Esophagus mucosa (tissue), 1 donor: ENCODE measurements around the gene KATNA1. TPM values are rescaled to one million over a fixed set of nuclear protein-coding genes. Genes with fewer than 3 reads are reported as not detected.

ENCODE experiments used
- ATAC-seq: fragments of 200-7000 bp; cut with Tn5 transposase; one replicate; pipeline ENCODE4 v1.9.1; 2020
- total RNA-seq: library from RNA; stranded (reverse); gene quantifications from one replicate; pipeline ENCODE4 v1.2.4, GENCODE V29; 2023
- donor health status: DM: yes; HTN: yes; CAD: no.

Gene KATNA1
- total RNA-seq, 1 donor from 2014 or later: 13.5 TPM

DNA sequence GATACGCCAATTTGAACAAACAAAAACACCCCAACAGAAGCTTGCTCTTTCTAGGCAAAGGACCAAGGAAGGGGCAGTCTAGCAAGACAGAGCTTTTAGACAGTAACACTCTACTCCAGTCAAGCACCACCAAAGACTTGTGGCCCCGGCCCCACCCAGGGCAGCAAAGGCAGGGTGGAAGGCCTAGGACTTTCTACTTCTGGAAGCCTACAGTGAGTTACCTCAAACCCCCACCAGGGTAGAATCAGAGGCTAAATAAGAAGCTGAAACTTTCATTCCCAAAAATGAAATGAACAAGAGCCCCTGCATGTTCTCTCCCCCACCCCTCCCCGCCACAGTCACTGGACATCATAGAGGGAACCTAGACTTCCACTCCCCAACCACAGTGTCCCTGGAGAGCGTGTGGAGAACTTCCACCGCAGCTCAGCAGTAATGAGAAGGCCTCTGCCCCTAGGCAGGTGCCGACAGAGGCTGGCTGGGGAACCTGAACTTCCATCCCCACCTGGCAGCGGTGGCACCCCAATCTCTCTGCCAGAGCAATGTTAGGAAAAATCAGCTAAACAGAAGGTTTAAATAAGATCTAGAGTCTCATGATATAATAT lies 40.0 kb downstream of the KATNA1 start:
- ATAC-seq: no peak

DNA sequence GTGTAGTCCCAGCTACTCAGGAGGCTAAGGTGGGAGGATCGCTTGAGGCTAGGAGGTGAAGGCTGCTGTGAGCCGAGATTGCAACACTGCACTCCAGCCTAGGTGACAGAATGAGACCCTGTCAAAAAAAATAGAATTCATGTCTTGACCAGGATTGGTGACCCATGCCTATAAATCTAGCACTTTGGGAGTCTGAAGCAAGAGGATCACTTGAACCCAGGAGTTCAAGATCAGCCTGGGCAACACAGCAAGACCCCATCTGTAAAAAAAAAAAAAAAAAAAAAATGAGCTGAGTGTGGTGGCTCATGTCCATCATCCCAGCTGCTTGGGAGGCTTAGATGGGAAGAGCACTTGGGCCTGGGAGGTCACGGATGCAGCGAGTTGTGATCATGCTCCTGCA lies 48.0 kb downstream of the KATNA1 start:
- no peak for ATAC-seq

DNA sequence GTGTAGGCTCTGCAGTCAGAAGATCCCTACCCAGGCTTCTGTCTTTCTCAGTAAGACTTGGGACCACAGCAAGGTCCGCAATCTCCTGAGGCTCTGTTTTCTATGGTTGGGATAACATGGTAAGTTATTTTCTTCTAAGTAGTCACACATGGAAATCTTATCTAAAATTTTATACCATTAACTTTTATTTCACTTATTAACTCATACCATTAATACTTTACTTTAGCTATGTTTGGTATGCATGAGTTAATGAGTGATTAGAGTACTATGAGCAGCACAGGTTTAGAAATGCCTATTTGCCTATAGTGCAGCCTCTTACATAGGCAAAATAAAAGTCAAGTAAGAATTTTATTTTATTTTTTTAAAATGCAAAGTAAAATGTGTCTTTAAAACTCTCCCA lies 55.1 kb downstream of the KATNA1 start:
- no peak for ATAC-seq

DNA sequence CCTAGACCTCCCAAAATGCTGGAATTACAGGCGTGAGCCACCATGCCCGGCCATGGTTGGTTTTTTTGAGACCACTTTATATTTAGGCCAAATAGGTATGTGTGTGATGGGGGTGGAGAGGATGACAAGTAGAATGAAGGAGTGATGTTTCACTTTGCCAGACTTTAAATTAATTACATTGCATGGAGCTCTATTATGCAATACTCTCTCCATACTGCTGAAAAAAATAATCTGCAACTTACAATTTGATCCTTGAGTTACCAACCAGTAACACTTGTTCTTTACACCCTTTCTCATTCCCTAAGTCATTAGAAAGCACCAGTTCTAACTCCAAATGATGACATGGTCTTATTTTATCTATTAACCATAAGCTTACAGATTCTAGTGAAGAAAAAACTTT lies 55.5 kb downstream of the KATNA1 start:
- no peak for ATAC-seq

DNA sequence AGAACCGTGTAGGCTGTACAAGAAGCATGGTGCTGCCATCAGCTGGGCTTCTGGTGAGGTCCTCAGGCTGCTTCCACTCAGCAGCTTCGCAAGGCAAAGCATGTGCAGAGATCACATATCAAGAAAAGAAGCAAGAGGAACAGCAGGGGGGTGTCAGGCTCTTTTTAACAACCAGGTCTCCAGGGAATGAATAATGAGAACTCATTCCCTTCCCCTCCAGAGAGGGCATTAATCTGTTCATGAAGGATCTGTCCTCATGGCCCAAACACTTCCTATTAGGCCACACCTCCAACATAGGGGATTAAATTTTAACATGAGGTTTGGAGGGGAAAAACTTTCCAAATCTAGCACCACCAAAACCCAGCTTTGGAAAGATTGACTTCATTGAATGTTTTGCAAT lies 62.4 kb downstream of the KATNA1 start:
- ATAC-seq: no peak

DNA sequence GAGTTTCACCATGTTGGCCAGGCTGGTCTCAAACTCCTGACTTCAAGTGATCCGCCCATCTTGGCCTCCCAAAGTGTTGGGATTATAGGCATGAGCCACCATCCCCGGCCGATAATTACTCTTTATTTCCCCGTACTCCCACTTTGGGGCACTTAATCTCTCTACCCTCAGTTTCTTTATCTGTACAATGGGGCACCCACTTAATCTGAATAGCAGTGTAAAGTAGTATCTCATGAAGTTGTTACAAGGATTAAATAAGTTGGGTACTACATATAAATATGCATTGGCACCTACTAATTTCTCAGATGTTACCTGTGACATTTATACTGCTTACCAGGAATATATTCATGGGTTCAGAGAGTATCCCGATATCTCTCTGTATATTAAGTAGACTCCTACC lies 67.2 kb downstream of the KATNA1 start:
- ATAC-seq: no peak

DNA sequence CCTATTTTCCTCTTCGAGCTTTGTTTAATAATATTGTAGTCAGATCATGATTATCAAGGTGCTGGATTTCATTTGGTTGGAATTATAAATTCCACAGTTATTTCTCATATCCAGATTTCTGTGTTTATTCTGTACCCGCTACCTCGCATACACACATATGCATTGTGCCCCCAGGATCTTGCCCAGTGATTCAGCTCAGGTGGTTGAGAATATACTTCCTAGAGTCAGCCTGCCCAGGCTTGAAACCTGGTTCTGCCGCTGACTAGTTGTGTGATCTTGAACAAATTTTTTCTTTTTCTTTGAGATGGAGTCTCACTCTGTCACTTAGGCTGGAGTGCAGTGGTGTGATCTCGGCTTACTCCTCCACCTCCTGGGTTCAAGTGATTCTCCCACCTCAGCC lies 67.6 kb downstream of the KATNA1 start:
- no peak for ATAC-seq

DNA sequence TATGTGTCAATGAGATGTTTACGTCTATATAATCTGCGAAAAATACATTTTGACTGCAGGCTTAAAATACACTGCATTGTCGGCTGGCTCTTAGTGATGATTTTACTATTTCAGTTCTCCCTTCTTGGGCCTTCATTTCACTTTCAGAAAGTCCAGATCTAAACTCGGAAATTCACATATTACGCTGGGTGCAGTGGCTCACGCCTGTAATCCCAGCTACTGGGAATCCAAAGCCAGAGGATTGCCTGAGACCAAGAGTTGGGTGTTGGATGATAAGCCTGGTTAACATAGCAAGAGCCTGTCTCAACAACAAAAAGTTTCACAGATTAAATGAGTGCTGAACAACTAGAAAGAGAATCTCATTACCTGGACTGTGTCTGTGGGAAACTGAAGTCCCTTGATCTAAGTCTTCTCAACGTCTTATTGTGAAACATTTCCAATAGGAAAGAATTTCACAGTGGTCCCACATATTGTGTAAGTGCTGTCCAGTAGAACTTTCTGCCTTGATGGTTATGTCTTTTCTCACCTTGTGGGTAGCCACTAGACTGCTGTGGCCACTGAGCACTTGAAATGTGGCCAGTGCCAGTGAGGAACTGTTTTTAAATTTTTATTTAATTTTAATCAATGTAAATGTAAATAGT lies 80.4 kb downstream of the KATNA1 start:
- no peak for ATAC-seq

DNA sequence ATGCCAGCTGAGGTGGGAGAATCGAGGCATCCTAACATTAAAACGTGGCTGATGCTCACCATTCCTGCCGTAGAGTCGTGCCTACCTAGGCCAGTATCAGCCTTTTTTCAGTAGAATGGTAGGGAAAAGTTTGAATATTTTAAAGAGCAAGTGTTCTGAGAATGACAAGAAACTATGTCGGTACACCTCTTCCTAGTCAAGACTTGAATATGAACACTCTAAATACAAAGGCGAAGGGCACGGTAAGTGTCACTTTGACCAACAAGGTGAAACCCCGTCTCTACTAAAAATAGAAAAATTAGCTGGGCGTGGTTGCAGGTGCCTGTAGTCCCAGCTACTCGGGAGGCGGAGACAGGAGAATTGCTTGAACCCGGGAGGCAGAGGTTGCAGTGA lies 81.3 kb downstream of the KATNA1 start:
- ATAC-seq: no peak

DNA sequence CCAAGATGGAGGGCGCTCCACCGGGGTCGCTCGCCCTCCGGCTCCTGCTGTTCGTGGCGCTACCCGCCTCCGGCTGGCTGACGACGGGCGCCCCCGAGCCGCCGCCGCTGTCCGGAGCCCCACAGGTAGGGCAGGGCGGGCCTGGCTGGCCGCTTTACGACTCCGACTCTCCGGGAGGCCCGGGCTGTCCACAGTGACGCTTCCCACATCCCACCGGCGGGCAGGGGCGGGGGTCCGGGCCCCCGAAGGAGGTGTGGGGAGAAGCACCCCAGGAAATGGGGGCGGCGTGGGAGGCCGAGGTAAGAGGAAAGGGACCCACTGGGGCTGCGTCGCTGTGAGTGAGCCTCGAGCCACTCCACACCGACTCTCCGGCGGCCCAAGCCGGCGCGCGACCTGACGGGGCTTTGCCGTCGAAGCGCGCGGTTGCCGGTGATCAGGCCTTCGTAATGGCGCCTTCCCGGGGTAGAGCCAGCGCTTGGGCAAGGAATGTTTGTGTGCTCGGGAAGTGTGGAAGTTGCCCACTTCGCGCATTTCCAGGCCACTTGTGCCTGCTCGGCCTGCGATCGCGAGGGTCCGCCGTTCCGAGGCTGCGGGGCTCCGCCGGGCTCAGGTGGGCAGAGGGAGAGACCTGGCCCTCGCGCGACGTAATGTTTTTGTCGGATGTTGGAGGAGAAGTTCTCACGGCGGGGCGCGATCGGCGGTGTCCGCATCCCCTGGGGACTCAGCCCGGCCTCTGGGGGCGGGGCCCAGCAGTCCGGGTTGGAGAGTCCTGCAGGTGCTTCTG lies 81.9 kb downstream of the KATNA1 start:
- ATAC-seq: peak; percentile 52

DNA sequence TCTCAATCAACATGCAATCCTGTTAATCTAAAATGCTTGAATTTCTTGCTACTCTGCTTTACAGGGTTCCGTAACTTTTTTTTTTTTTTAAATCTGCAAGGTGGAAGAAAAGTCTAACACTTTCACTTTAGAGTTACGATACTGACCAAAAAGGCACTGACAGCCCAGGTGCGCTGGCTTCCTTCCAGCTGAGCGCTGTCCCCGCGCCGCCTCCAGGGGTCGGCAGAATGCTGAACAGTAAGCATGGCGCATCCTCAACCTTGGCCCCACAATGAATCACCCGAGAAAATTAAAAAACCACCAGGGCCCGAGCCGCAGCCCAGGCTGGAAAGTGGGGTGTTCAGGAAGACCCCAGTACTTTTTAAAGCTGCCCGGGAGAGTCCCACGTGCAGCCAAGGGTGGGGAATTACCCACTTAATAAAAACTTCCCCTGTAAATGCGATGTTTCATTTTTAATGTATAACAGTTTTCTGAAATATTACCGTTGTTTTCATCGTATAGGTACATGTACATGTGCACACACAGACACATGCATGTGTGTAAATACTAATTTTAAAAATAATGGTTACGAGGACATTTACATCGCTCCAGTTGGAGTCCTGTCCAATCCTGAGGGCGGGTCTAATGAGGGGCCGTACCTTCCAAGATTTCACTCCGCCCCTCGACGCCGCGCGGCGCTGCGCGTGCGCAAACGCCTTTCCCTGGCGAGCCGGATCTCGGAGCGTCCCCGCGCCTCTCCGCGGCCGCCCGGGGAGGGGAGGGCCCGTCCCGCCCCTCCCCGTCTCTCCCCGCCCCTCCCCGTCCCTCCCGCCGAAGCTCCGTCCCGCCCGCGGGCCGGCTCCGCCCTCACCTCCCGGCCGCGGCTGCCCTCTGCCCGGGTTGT lies 82.7 kb downstream of the KATNA1 start, which contains the start of gene GINM1:
Gene GINM1 (plus strand): TSS at position 849 of the 883 bp plus-strand sequence. CDS start 40 bp downstream, outside the sequence.
- ATAC-seq: peak; percentile 96

DNA sequence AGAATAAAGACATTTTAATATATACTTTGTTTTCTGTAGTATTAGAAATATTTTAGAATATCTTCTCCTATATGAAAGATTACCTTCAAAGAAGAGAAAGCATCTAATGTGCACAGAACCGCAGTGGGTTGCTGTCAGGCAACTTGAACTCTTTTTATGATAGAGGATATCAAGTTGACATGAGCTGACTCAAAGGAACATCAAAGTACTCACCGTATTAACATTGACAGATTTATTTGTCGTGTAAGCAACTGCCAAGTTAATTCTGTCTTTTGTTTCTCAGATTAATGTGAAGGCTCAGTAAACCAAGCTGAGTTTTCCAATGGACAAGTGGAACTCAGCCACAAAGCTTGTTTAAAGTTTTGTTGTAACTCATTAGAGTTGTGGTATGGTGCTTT lies 84.6 kb downstream of the KATNA1 start:
- ATAC-seq: no peak

DNA sequence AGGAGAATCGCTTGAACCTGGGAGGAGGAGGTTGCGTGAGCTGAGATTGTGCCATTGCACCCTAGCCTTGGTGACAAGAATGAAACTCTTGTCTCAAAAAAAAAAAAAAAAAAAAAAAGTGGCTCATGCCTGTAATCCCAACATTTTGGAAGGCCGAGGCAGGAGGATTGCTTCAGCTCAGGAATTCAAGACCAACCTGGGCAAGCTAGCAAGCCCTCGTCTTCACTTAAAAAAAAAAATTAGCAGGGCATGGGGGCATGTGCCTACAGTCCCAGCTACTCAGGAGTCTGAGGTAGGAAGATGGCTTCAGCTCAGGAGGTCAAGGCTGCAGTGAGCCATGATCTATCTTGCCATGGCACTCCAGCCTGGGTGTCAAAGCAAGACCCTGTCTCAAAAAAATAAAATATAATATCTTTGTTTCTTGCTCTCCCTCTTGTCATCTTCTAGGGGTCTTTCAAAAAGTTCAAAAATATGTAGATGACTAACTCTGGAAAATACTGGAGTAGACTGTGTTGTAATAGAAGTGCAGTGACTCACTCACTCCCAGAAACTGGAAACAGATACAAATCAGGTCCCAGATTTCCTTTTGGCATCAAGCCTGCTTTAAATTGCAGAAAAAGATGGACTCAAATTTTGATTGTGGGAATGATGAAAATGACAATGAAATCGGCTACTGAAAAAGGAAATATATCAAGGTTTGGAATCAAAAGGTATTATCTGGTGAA lies 85.1 kb downstream of the KATNA1 start:
- no peak for ATAC-seq

DNA sequence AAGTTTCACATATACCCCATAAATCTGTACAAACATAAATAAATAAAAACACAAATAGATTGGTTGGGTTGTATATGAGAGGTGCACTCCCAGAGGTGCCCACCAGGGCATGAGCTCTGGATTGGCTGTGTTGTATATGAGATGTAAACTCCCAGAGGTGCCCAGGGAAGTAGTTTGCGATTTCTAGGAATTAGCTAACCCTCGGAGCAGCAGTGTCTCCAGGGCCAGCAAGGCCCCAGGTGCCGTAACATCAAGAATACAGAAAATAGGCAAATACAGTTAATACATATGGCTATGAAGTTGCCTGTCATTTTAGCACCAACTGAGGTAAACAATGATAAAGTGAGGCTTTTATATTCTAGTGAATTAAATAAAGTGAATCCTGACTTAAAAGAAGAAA lies 87.8 kb downstream of the KATNA1 start:
- peak; percentile 39 for ATAC-seq

DNA sequence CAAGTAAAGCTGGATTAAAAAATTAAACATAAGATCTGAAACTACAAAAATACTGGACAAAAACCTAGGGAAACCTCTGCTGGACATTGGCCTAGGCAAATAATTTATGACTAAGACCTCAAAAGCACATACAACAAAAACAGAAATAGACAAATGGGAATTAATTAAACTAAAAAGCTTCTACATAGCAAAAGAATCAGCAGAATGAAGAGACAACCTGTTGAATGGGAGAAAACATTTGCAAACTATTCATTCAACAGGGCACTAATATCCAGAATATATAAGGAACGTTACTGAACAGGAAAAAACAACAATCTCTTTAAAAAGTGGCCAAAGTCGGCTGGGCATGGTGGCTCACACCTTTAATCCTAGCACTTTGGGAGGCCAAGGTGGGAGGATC lies 89.1 kb downstream of the KATNA1 start:
- ATAC-seq: no peak

DNA sequence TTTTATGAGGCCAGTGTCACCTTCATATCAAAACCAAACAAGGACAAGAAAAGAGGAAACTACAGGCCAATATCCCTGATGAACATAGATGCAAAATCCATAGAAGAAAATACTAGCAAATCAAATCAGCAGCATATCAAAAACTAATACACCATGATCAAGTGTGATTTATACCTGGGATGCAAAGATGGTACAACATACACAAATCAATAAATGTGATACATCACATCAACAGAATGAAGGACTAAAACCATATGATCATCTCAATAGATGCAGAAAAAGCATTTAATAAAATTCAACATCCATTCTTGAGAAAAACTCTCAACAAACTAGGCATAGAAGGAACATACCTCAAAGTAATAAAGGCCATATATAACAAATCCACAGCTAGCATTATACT lies 90.5 kb downstream of the KATNA1 start:
- no peak for ATAC-seq

DNA sequence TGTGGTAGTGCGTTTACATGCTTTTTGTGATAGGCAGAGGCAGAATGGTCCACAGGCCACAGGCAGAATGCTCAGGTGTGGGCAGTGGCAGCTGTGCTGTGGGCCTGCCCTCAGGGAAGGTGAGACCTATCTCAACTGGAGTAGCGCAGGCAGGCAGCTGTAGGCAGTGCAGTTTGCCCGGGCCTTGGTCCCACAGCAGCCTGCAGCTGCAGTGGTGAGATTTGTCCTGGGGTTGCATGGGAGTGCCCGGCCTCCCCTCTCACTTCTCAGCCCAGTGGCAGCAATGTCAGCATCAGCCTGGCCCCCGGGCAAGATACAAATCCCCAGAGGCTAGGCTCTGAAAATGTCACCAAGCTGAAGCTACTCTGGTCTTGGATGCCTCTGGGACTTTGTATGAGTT lies 96.6 kb downstream of the KATNA1 start:
- ATAC-seq: no peak

DNA sequence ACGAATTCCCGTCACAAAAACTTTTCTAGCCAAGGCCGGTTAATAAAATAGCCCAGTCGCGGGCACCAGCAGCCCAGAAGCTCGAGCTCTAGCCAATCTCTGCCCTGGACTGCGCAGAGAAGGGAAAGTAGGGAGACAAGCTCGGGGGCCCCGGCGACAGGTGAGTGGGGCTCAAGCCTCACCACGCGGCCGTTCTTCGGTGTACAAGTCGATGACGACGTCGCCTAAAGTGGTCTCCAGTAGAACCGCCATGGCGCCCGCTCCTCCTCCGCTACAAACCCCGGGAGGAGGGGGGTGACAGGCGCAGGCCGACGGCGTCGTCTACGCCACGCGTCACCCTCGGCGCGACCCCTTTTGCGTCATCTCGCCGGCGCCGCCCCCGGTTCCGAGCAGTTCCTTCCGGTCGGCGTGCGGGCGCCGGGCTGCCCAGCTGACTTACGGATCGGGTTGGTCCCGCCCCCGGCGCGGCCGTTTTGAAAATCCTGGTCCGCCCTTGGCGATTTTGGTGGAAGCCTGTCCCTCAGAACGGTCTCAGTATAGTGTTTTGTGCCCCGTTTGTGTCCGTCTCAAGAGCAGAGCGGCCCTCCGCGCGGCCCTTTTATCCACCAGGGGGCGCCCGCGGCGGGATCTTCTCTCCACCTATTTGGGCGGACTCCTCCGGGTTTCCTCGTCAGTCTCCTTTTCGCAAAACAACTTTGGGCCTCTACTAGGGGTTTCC lies 102.6 kb downstream of the KATNA1 start, which contains the start of gene PPIL4:
Gene PPIL4 (minus strand): TSS at position 290 of the 718 bp plus-strand sequence. CDS start 38 bp downstream, at position 252.
- ATAC-seq: peak; percentile 99

DNA sequence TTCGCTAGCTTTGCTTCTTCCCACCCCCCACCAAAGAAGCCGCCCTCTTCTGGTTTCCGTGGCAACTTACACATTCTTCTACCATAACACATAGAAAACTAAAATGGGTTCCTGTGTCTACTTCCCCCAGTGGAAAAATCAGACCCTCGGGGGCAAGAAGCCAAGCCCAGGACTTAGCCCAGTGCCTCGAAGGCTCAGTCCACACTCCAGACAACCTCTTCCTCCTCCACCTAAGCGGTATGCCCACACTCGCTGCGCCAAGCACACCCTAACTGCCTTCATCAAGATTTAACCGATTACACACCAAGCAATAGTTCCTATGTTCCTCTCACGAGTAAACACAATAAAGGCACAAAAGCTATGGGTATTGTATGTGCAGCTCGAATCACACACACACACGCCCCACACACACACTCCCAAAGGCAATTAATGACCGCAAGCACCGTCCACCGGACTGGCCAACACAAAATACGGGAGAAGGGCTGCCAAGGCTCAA lies 103.2 kb downstream of the KATNA1 start:
- peak; percentile 37 for ATAC-seq
